Loucy (cell line): ENCODE results near the gene TEX28.
"Not testable (repeated sequence)": the region's sequence is repeated elsewhere in the genome, so short reads cannot be mapped to it uniquely, and the experiment has no call there.

Experiments
- CTCF ChIP-seq: fragments of 200-600 bp; sonication (generic); conservative IDR thresholded peaks from 2 replicates; pipeline ENCODE4 v1.5.1; 2014; ENCODE audit warnings: mild to moderate bottlenecking, antibody characterized with exemption, low read length
- EZH2phosphoT487 ChIP-seq: fragments of 200-600 bp; IDR thresholded peaks from 2 replicates; pipeline ENCODE4 v1.6.1; 2018; ENCODE audit warnings: antibody characterized with exemption, mild to moderate bottlenecking, moderate library complexity, borderline replicate concordance

- TF ChIP-seq CTCF, EZH2phosphoT487: not testable (repeated sequence)
Measured at GRCh38 chrX:154269245-154269644, 25.7 kb downstream of the TEX28 start.
